ENCODE data around the gene TUBGCP6.

TUBGCP6 gene

DNA sequence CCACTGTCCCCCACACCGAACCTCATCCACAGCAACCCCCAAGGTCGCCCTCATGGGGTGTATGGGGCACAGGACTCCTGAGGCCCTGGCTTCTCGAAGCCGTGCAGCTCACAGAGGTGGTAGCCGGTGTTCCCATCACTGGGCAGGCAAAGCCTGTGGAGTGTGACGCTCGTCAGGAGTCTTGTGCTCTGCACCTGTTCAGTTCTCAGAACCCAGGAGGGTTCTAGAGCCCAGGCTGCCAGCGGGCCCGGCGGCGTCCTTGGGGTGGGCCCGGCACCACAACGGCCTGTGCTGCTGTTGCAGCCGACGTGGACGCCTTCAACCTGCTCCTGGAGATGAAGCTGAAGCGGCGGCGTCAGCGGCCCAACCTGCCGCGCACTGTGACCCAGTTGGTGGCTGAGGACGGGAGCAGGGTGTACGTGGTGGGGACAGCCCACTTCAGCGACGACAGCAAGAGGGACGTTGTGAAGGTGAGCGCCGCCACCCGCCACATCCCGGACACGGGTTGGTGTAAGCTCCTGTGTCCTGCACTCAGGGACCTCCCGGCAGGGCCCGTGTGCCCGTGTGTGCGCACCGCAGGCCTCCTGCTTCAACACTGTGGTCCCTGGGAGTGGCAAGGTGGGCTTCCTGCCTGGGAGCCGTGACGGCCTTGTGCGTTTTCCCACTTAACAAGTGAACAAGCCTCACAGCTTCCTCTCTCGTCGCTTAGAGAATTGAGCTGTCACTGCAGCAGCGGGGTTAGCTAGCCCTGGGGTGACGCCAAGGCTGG lies 50.6 kb downstream of the TUBGCP6 start:
- no peaks in the 10 kb centered on the region for H3K27me3 ChIP-seq (ENCODE audit: control insufficient read depth in 1 of 2, insufficient read depth in 2 of 2, low read length in 2 of 2)
- H3K4me1 ChIP-seq (ENCODE audit: control insufficient read depth in 1 of 2, insufficient read depth in 2 of 2, low read length in 2 of 2): peaks cover 19 to 38% of the 10 kb centered on the region in 2 donors
- no peaks in the 10 kb centered on the region for H3K9me3 ChIP-seq (ENCODE audit: control insufficient read depth in 1 of 2, low read length in 2 of 2)
- H3K27ac ChIP-seq (ENCODE audit: low read depth, low read length): no peak overlapping the region
- no peak overlapping the region for H3K9ac ChIP-seq (ENCODE audit: low read depth in 1 of 2, low read length in 2 of 2)
- no peak overlapping the region for H3K4me3 ChIP-seq (ENCODE audit: low read depth in 1 of 2, low read length in 2 of 2)
- peaks cover 9 to 40% of the 10 kb centered on the region in 2 donors for H3K36me3 ChIP-seq (ENCODE audit: control insufficient read depth in 1 of 2, insufficient read depth in 2 of 2, low read length in 2 of 2)

- Histone ChIP-seq H3K4me1 (ENCODE audit: control insufficient read depth in 1 of 2, insufficient read depth in 2 of 2, low read length in 2 of 2) (peaks cover 25 to 44% of the 10 kb centered on the region in 2 donors), H3K9ac (ENCODE audit: low read depth in 1 of 2, low read length in 2 of 2) (no peak overlapping the region), H3K27me3 (ENCODE audit: control insufficient read depth in 1 of 2, insufficient read depth in 2 of 2, low read length in 2 of 2) (no peaks in the 10 kb centered on the region), H3K9me3 (ENCODE audit: control insufficient read depth in 1 of 2, low read length in 2 of 2) (no peaks in the 10 kb centered on the region), H3K36me3 (ENCODE audit: control insufficient read depth in 1 of 2, insufficient read depth in 2 of 2, low read length in 2 of 2) (peaks cover 9 to 35% of the 10 kb centered on the region in 2 donors), H3K27ac (ENCODE audit: low read depth, low read length) (no peak overlapping the region), H3K4me3 (ENCODE audit: low read depth in 1 of 2, low read length in 2 of 2) (no peak overlapping the region)
These were observed 51.2 kb downstream of the TUBGCP6 start for GRCh38 chr22:50193621-50194020.

- Histone ChIP-seq H3K4me1 (ENCODE audit: control insufficient read depth in 1 of 2, insufficient read depth in 2 of 2, low read length in 2 of 2) (peaks cover 29 to 47% of the 10 kb centered on the region in 2 donors), H3K27ac (ENCODE audit: low read depth, low read length) (peak overlapping the region; percentile 14), H3K27me3 (ENCODE audit: control insufficient read depth in 1 of 2, insufficient read depth in 2 of 2, low read length in 2 of 2) (no peaks in the 10 kb centered on the region), H3K9me3 (ENCODE audit: control insufficient read depth in 1 of 2, low read length in 2 of 2) (no peaks in the 10 kb centered on the region), H3K4me3 (ENCODE audit: low read depth in 1 of 2, low read length in 2 of 2) (peak overlapping the region; percentile 22 to 36), H3K36me3 (ENCODE audit: control insufficient read depth in 1 of 2, insufficient read depth in 2 of 2, low read length in 2 of 2) (peaks cover 9 to 32% of the 10 kb centered on the region in 2 donors), H3K9ac (ENCODE audit: low read depth in 1 of 2, low read length in 2 of 2) (peak overlapping the region in 1 of 2 donors; percentile 33)
These were observed 52.2 kb downstream of the TUBGCP6 start for GRCh38 chr22:50192436-50193204.

GRCh38 chr22:50190941-50191741 lies 53.7 kb downstream of the TUBGCP6 start:
- H3K9ac ChIP-seq (ENCODE audit: low read depth in 1 of 2, low read length in 2 of 2): peak overlapping the region; percentile 67 to 89
- H3K4me1 ChIP-seq (ENCODE audit: control insufficient read depth in 1 of 2, insufficient read depth in 2 of 2, low read length in 2 of 2): peaks cover 37 to 59% of the 10 kb centered on the region in 2 donors
- H3K36me3 ChIP-seq (ENCODE audit: control insufficient read depth in 1 of 2, insufficient read depth in 2 of 2, low read length in 2 of 2): peaks cover 9 to 27% of the 10 kb centered on the region in 2 donors
- peak overlapping the region; percentile 70 to 77 for H3K4me3 ChIP-seq (ENCODE audit: low read depth in 1 of 2, low read length in 2 of 2)
- peak overlapping the region; percentile 85 for H3K27ac ChIP-seq (ENCODE audit: low read depth, low read length)
- no peaks in the 10 kb centered on the region for H3K27me3 ChIP-seq (ENCODE audit: control insufficient read depth in 1 of 2, insufficient read depth in 2 of 2, low read length in 2 of 2)
- H3K9me3 ChIP-seq (ENCODE audit: control insufficient read depth in 1 of 2, low read length in 2 of 2): no peaks in the 10 kb centered on the region

GRCh38 chr22:50190182-50190940 lies 54.5 kb downstream of the TUBGCP6 start:
- Histone ChIP-seq H3K4me1 (ENCODE audit: control insufficient read depth in 1 of 2, insufficient read depth in 2 of 2, low read length in 2 of 2) (peaks cover 38 to 60% of the 10 kb centered on the region in 2 donors), H3K4me3 (ENCODE audit: low read depth in 1 of 2, low read length in 2 of 2) (peak overlapping the region; percentile 70 to 77)

GRCh38 chr22:50189849-50190181 lies 55.0 kb downstream of the TUBGCP6 start:
- Histone ChIP-seq H3K36me3 (ENCODE audit: control insufficient read depth in 1 of 2, insufficient read depth in 2 of 2, low read length in 2 of 2) (peaks cover 9 to 18% of the 10 kb centered on the region in 2 donors), H3K27me3 (ENCODE audit: control insufficient read depth in 1 of 2, insufficient read depth in 2 of 2, low read length in 2 of 2) (no peaks in the 10 kb centered on the region), H3K9ac (ENCODE audit: low read depth in 1 of 2, low read length in 2 of 2) (peak overlapping the region; percentile 67 to 89), H3K9me3 (ENCODE audit: control insufficient read depth in 1 of 2, low read length in 2 of 2) (no peaks in the 10 kb centered on the region), H3K27ac (ENCODE audit: low read depth, low read length) (peak overlapping the region; percentile 85), H3K4me1 (ENCODE audit: control insufficient read depth in 1 of 2, insufficient read depth in 2 of 2, low read length in 2 of 2) (peaks cover 42 to 64% of the 10 kb centered on the region in 2 donors), H3K4me3 (ENCODE audit: low read depth in 1 of 2, low read length in 2 of 2) (peak overlapping the region; percentile 70 to 77)

More at GRCh38 chr22:50190182-50190940, 54.5 kb downstream of the TUBGCP6 start:
- peak overlapping the region; percentile 67 to 89 for H3K9ac ChIP-seq (ENCODE audit: low read depth in 1 of 2, low read length in 2 of 2)
- peak overlapping the region; percentile 85 for H3K27ac ChIP-seq (ENCODE audit: low read depth, low read length)
- no peaks in the 10 kb centered on the region for H3K9me3 ChIP-seq (ENCODE audit: control insufficient read depth in 1 of 2, low read length in 2 of 2)
- peaks cover 9 to 23% of the 10 kb centered on the region in 2 donors for H3K36me3 ChIP-seq (ENCODE audit: control insufficient read depth in 1 of 2, insufficient read depth in 2 of 2, low read length in 2 of 2)
- no peaks in the 10 kb centered on the region for H3K27me3 ChIP-seq (ENCODE audit: control insufficient read depth in 1 of 2, insufficient read depth in 2 of 2, low read length in 2 of 2)

DNA sequence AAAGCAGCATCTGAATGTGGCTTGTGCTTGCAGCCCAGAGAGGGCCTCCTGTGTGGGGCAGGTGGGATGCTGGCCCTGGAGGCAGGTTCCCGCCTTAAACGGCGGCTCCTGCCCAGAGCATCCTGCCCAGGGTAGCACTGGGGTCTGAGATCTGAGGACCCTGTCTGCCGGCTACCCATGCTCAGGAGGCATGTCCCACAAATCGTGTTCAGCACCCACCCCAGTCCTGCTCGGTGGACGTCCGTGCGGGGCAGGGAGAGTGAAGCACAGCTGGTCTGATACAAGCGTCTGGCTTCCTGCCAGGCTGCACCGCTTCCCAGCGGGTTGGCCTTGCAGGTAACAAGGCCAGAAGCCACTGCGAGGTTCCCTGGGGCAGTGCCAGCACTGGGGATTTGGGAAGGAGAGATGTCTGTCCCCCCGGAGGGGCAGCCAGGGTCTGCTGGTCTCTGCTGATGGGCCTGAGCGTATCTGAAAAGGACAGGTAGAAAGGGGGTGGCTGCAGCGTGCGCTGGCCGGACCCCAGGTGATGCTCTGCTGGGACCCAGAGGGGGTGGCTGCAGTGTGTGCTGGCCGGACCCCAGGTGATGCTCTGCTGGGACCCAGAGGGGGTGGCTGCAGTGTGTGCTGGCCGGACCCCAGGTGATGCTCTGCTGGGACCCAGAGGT lies 55.5 kb downstream of the TUBGCP6 start:
- peak overlapping the region; percentile 85 for H3K27ac ChIP-seq (ENCODE audit: low read depth, low read length)
- H3K36me3 ChIP-seq (ENCODE audit: control insufficient read depth in 1 of 2, insufficient read depth in 2 of 2, low read length in 2 of 2): peaks cover 8 to 13% of the 10 kb centered on the region in 2 donors
- H3K9me3 ChIP-seq (ENCODE audit: control insufficient read depth in 1 of 2, low read length in 2 of 2): no peaks in the 10 kb centered on the region
- peak overlapping the region; percentile 67 to 89 for H3K9ac ChIP-seq (ENCODE audit: low read depth in 1 of 2, low read length in 2 of 2)
- peak overlapping the region in 1 of 2 donors; percentile 77 for H3K4me3 ChIP-seq (ENCODE audit: low read depth in 1 of 2, low read length in 2 of 2)
- H3K4me1 ChIP-seq (ENCODE audit: control insufficient read depth in 1 of 2, insufficient read depth in 2 of 2, low read length in 2 of 2): peaks cover 42 to 67% of the 10 kb centered on the region in 2 donors
- no peaks in the 10 kb centered on the region for H3K27me3 ChIP-seq (ENCODE audit: control insufficient read depth in 1 of 2, insufficient read depth in 2 of 2, low read length in 2 of 2)

DNA sequence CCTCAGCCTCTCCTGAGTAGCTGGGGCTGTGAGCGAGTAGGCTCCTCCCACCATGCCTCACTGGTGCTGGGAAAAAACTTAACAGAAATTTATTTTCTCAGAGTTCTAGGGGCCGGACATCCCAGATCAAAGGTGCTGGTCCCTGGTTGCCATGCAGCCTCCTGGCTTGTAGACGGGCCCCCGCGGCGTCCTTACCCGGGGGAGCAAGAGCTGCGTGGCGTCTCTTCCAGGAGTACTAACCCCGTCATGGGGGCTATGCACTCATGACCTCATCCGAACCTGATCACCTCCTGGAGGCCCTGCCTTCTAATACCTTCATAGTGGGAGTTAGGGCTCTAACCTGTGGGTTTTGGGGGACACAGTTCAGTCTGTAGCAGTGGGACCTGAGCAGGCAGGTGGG lies 56.5 kb downstream of the TUBGCP6 start:
- no peak overlapping the region for H3K4me3 ChIP-seq (ENCODE audit: low read depth in 1 of 2, low read length in 2 of 2)
- H3K36me3 ChIP-seq (ENCODE audit: control insufficient read depth in 1 of 2, insufficient read depth in 2 of 2, low read length in 2 of 2): peaks cover 3 to 4% of the 10 kb centered on the region in 2 donors
- no peak overlapping the region for H3K9ac ChIP-seq (ENCODE audit: low read depth in 1 of 2, low read length in 2 of 2)
- H3K4me1 ChIP-seq (ENCODE audit: control insufficient read depth in 1 of 2, insufficient read depth in 2 of 2, low read length in 2 of 2): peaks cover 42 to 73% of the 10 kb centered on the region in 2 donors
- H3K27ac ChIP-seq (ENCODE audit: low read depth, low read length): no peak overlapping the region
- no peaks in the 10 kb centered on the region for H3K9me3 ChIP-seq (ENCODE audit: control insufficient read depth in 1 of 2, low read length in 2 of 2)
- H3K27me3 ChIP-seq (ENCODE audit: control insufficient read depth in 1 of 2, insufficient read depth in 2 of 2, low read length in 2 of 2): no peaks in the 10 kb centered on the region

Measured in duodenal mucosa (tissue), 2 donors.